Neural cell (in vitro differentiated cells): ENCODE measurements around the gene ADCY5.

Source experiments
- CTCF ChIP-seq: fragments of 450-650 bp; IDR thresholded peaks from 2 replicates; pipeline ENCODE4 v1.5.1; 2014; ENCODE audit warnings: antibody characterized with exemption, mild to moderate bottlenecking, moderate library complexity; ENCODE audit not compliant: poor library complexity, severe bottlenecking
- EP300 ChIP-seq: fragments of 450-650 bp; conservative IDR thresholded peaks from 2 replicates; pipeline ENCODE4 v1.6.1; 2014; ENCODE audit warnings: antibody characterized with exemption, mild to moderate bottlenecking, moderate library complexity; ENCODE audit not compliant: poor library complexity, severe bottlenecking
- EZH2 ChIP-seq: fragments of 200-600, 300-800 bp; shearing (Covaris generic), sonication (generic); IDR thresholded peaks from 2 replicates; pipeline ENCODE4 v1.6.1; 2014; ENCODE audit warnings: antibody characterized with exemption, low read length, borderline replicate concordance, mild to moderate bottlenecking; ENCODE audit not compliant: insufficient read depth, poor library complexity, severe bottlenecking
- MXI1 ChIP-seq: fragments of 450-650 bp; conservative IDR thresholded peaks from 2 replicates; pipeline ENCODE4 v1.6.1; 2014; ENCODE audit warnings: antibody characterized with exemption, mild to moderate bottlenecking; ENCODE audit not compliant: poor library complexity, severe bottlenecking
- POLR2AphosphoS5 ChIP-seq: IDR thresholded peaks from 2 replicates; pipeline ENCODE4 v1.6.1; 2012
- REST ChIP-seq: IDR thresholded peaks from 2 replicates; pipeline ENCODE4 v1.6.1; 2012; ENCODE audit warnings: borderline replicate concordance
- TAF1 ChIP-seq: IDR thresholded peaks from 2 replicates; pipeline ENCODE4 v1.6.1; 2012; ENCODE audit warnings: low read depth

GRCh38 chr3:123328851-123329635 is 119.8 kb downstream of the ADCY5 start:
- TF ChIP-seq REST (no peak), EZH2 (no peak), CTCF (peak; percentile 91), EP300 (no peak), MXI1 (no peak), POLR2AphosphoS5 (no peak), TAF1 (no peak)
